BJ (cell line): ENCODE measurements around the gene ZMYM3. TPM values are rescaled to one million over a fixed set of nuclear protein-coding genes. Genes with fewer than 3 reads are reported as not detected.
"Not testable (repeated sequence)": the region's sequence is repeated elsewhere in the genome, so short reads cannot be mapped to it uniquely, and the experiment has no call there.

ENCODE experiments used
- CTCF ChIA-PET: fragments of 350-600 bp; formaldehyde crosslinking; extraction: SDS; loops from one replicate; lab custom pipeline; 2021; ENCODE audit warnings: antibody characterized with exemption, inconsistent platforms; lab: Yijun Ruan, JAX
- POLR2A ChIA-PET: fragments of 300-600 bp; sonication (Branson Sonifier 250); formaldehyde crosslinking; extraction: SDS; loops from one replicate; lab custom pipeline; 2021; ENCODE audit warnings: antibody characterized with exemption; lab: Charles Lee
- DNase-seq: peaks from one replicate; pipeline ENCODE4 v3.0.0-alpha.2; 2011; ENCODE audit warnings: low read depth
- H3K27me3 ChIP-seq: 2 replicates; pipeline ENCODE4 v1.6.0; 2011; ENCODE audit warnings: low read length; ENCODE audit not compliant: control insufficient read depth, insufficient read depth
- H3K36me3 ChIP-seq: 2 replicates; pipeline ENCODE4 v1.5.1; 2011; ENCODE audit warnings: low read length; ENCODE audit not compliant: control insufficient read depth, insufficient read depth
- H3K4me3 ChIP-seq: 2 replicates; pipeline ENCODE4 v1.5.1; 2011; ENCODE audit warnings: low read depth, mild to moderate bottlenecking, control low read depth, low read length
- CTCF ChIP-seq: IDR thresholded peaks from 2 replicates; pipeline ENCODE4 v1.5.1; 2011; ENCODE audit warnings: low read depth, mild to moderate bottlenecking, control low read depth, inconsistent platforms, low read length, moderate library complexity; ENCODE audit not compliant: insufficient read depth
- polyA minus RNA-seq: library from RNA; depleted of rRNA, polyadenylated mRNA; stranded (reverse); fragments of >200 nt; gene quantifications from 2 replicates; pipeline ENCODE4 v1.2.3, GENCODE V29; 2011; rRNA and poly(A)+ RNA removed
- polyA plus RNA-seq: library from polyadenylated mRNA; depleted of rRNA; stranded (reverse); fragments of >200 nt; gene quantifications from 2 replicates; pipeline ENCODE4 v1.2.3, GENCODE V29; 2011; rRNA removed

Gene ZMYM3
- polyA plus RNA-seq (18.3 and 25.1 TPM in 2 replicates), polyA minus RNA-seq (32.2 and 34.8 TPM in 2 replicates)

GRCh38 chrX:71254092-71254963 is at the start of gene ZMYM3:
ZMYM3 (minus strand) TSS chrX:71254140; CDS start chrX:71253255, 885 bp downstream.
- no peak for DNase-seq
- ChIA-PET CTCF (interaction anchor here (0.7 to 1.4 kb wide), 2 partner anchors 32 to 1171 kb away, joined by 3 read pairs; no protein-coding TSS in a partner anchor), POLR2A (interaction anchor here (1.0 kb wide), 1 partner anchor 29 kb away, joined by 5 read pairs; the partner anchor contains the start of gene NONO)
- Histone ChIP-seq H3K4me3 (peak within 1 kb of the TSS; percentile 80), H3K27me3 (no peaks in the 10 kb centered on the region), H3K36me3 (peaks cover 3% of the 10 kb centered on the region; the same call in 1 of the 2 replicates)
- peak; percentile 7; the same call in 1 of the 2 replicates for TF ChIP-seq CTCF

- Histone ChIP-seq H3K36me3 (peaks cover 7% of the 10 kb centered on the region), H3K27me3 (no peaks in the 10 kb centered on the region), H3K4me3 (no peak overlapping the region)
- CTCF ChIA-PET = no interaction called here
- no peak for DNase-seq
- no peak for TF ChIP-seq CTCF
- POLR2A ChIA-PET = no interaction called here
Observed at GRCh38 chrX:71302461-71303213, 48.7 kb upstream of the ZMYM3 start.

GRCh38 chrX:71301195-71301924 is 47.4 kb upstream of the ZMYM3 start, which contains the start of gene ITGB1BP2:
ITGB1BP2 (plus strand) TSS chrX:71301750; CDS start chrX:71301807, 57 bp downstream.
- no peak for TF ChIP-seq CTCF
- ChIA-PET POLR2A (interaction anchor here (0.8 kb wide), 1 partner anchor 18 kb away, joined by 3 read pairs; the partner anchor contains the start of gene NONO), CTCF (no interaction called here)
- Histone ChIP-seq H3K36me3 (peaks cover 10% of the 10 kb centered on the region), H3K4me3 (no peak within 1 kb of the TSS), H3K27me3 (no peaks in the 10 kb centered on the region)
- peak; percentile 19 for DNase-seq

GRCh38 chrX:71300495-71300894 is 46.6 kb upstream of the ZMYM3 start:
- H3K4me3 ChIP-seq, POLR2A ChIA-PET, H3K27me3 ChIP-seq, DNase-seq, CTCF ChIA-PET: not testable (repeated sequence)
- peaks cover 10% of the 10 kb centered on the region for H3K36me3 ChIP-seq

- POLR2A ChIA-PET, H3K27me3 ChIP-seq, DNase-seq, H3K4me3 ChIP-seq: not testable (repeated sequence)
- H3K36me3 ChIP-seq = peaks cover 10% of the 10 kb centered on the region
- CTCF ChIA-PET = interaction anchor here (0.7 kb wide), 1 partner anchor 182 kb away, joined by 4 read pairs; the partner anchor contains the start of gene MED12
Observed at GRCh38 chrX:71300064-71300463, 46.1 kb upstream of the ZMYM3 start.
